Neuronal stem cell (in vitro differentiated cells): Measurements from ENCODE around the gene ATP6V1B1.

Source experiments
- DNase-seq: peaks from one replicate; pipeline ENCODE4 v3.0.0-alpha.2; 2013; ENCODE audit warnings: low spot score
- H2AFZ ChIP-seq: one replicate; pipeline ENCODE4 v1.6.1; 2013; ENCODE audit warnings: mild to moderate bottlenecking, low read length, inconsistent platforms
- H2AK5ac ChIP-seq: 2 replicates; pipeline ENCODE4 v1.6.1; 2013; ENCODE audit warnings: low read depth, mild to moderate bottlenecking, inconsistent platforms, low read length, moderate library complexity, mixed read lengths
- H2BK120ac ChIP-seq: 2 replicates; pipeline ENCODE4 v1.6.1; 2013; ENCODE audit warnings: low read depth, mild to moderate bottlenecking, inconsistent platforms, low read length, moderate library complexity, mixed read lengths
- H2BK12ac ChIP-seq: one replicate; pipeline ENCODE4 v1.6.1; 2013; ENCODE audit warnings: low read length, inconsistent platforms
- H2BK15ac ChIP-seq: 2 replicates; pipeline ENCODE4 v1.6.1; 2013; ENCODE audit warnings: mild to moderate bottlenecking, low read length, inconsistent platforms, mixed read lengths
- H2BK5ac ChIP-seq: one replicate; pipeline ENCODE4 v1.6.1; 2013; ENCODE audit warnings: inconsistent platforms, mild to moderate bottlenecking, low read length, moderate library complexity
- H3K14ac ChIP-seq: one replicate; pipeline ENCODE4 v1.6.1; 2013; ENCODE audit warnings: low read length, inconsistent platforms
- H3K18ac ChIP-seq: 2 replicates; pipeline ENCODE4 v1.6.1; 2013; ENCODE audit warnings: low read length, inconsistent platforms
- H3K23ac ChIP-seq: 2 replicates; pipeline ENCODE4 v1.6.1; 2013; ENCODE audit warnings: low read depth, mild to moderate bottlenecking, mixed read lengths, low read length, inconsistent platforms; ENCODE audit not compliant: poor library complexity
- H3K27ac ChIP-seq: replicated peaks from 3 replicates; pipeline ENCODE4 v1.5.1; 2013; ENCODE audit warnings: low read length, inconsistent platforms
- H3K27me3 ChIP-seq, 3 experiments: 2 replicates each; pipeline ENCODE4 v1.6.1; 2013; ENCODE audit warnings: low read length in 3 of 3, mild to moderate bottlenecking in 2 of 3, inconsistent platforms in 1 of 3, low read depth in 1 of 3, mixed read lengths in 1 of 3, moderate library complexity in 1 of 3; ENCODE audit not compliant: control insufficient read depth in 3 of 3, insufficient read depth in 3 of 3
- H3K36me3 ChIP-seq, 2 donors: replicated peaks in 1 of 2; 2 replicates each; pipeline ENCODE4 v1.6.1; 2013; ENCODE audit warnings: low read length in 2 of 2; ENCODE audit not compliant: control insufficient read depth in 2 of 2, insufficient read depth in 2 of 2
- H3K4ac ChIP-seq: 2 replicates; pipeline ENCODE4 v1.6.1; 2013; ENCODE audit warnings: inconsistent platforms, mild to moderate bottlenecking, low read length, moderate library complexity
- H3K4me1 ChIP-seq, 2 donors: 1 replicate in 1 of 2; 2 replicates in 1 of 2; pipeline ENCODE4 v1.6.1; 2013; ENCODE audit warnings: low read length in 2 of 2, low read depth in 1 of 2; ENCODE audit not compliant: control insufficient read depth in 2 of 2, insufficient read depth in 1 of 2
- H3K4me2 ChIP-seq: one replicate; pipeline ENCODE4 v1.6.1; 2013; ENCODE audit warnings: mild to moderate bottlenecking, low read length, inconsistent platforms; ENCODE audit not compliant: insufficient read depth, poor library complexity, severe bottlenecking
- H3K4me3 ChIP-seq, 2 donors: 2 replicates each; pipeline ENCODE4 v1.5.1; 2013; ENCODE audit warnings: low read length in 2 of 2, mild to moderate bottlenecking in 2 of 2, inconsistent platforms in 1 of 2, moderate library complexity in 1 of 2
- H3K79me1 ChIP-seq: one replicate; pipeline ENCODE4 v1.6.1; 2013; ENCODE audit warnings: low read depth, mild to moderate bottlenecking, inconsistent platforms, low read length, moderate library complexity
- H3K9ac ChIP-seq: one replicate; pipeline ENCODE4 v1.6.1; 2013; ENCODE audit warnings: mild to moderate bottlenecking, low read depth, low read length, inconsistent platforms; ENCODE audit not compliant: poor library complexity
- H3K9me3 ChIP-seq, 2 donors: replicated peaks in 1 of 2; 2 replicates each; pipeline versions ENCODE3 to v1.6.1; 2013; ENCODE audit warnings: low read length in 2 of 2, mild to moderate bottlenecking in 2 of 2, inconsistent platforms in 1 of 2, low read depth in 1 of 2, mixed read lengths in 1 of 2, moderate library complexity in 1 of 2; ENCODE audit not compliant: control insufficient read depth in 2 of 2, insufficient read depth in 1 of 2
- H4K8ac ChIP-seq: one replicate; pipeline ENCODE4 v1.6.1; 2013; ENCODE audit warnings: low read depth, mild to moderate bottlenecking, inconsistent platforms, low read length, moderate library complexity
- H4K91ac ChIP-seq: one replicate; pipeline ENCODE4 v1.6.1; 2013; ENCODE audit warnings: low read length, low read depth, mild to moderate bottlenecking, inconsistent platforms; ENCODE audit not compliant: poor library complexity
- WGBS, 2 donors: extraction: QIAGEN DNeasy Blood & Tissue Kit; methylation state at CpG; one replicate each; pipeline ENCODE4 v1.1.7; 2013; ENCODE audit warnings: missing lambda C conversion rate in 2 of 2, mixed read lengths in 1 of 2; ENCODE audit not compliant: insufficient read length in 2 of 2, insufficient replicate concordance in 1 of 2; ENCODE audit errors: extremely low coverage in 2 of 2; 5-methylcytosine and 5-hydroxymethylcytosine counted together

Gene ATP6V1B1

DNA sequence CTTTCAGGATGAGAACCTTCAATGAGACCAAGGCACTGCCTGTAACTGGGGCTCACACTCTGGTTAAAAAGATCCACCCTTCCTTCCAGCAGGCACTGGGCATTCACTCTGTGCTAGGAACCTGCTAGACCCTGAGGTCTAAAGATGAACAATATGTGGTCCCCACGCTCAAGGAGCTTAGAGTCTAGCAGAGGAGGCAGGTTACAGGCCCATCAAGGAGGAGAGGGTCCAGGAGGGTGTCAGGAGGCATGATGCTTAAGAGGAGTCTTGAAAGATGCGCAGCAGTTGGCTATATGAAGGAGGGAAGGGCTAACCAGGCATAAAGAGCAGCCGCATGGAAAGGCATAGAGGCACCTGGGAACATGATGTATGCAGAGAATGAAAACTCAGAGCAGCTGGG is 47.3 kb downstream of the ATP6V1B1 start:
- H3K9ac ChIP-seq = no peak overlapping the region
- no peak overlapping the region for H2AK5ac ChIP-seq
- DNase-seq = no peak
- no peak overlapping the region for H2BK15ac ChIP-seq
- H3K4me2 ChIP-seq = no peak overlapping the region
- H2AFZ ChIP-seq = no peak overlapping the region
- no peak overlapping the region for H3K4me3 ChIP-seq
- H3K4me1 ChIP-seq = peaks cover 1 to 2% of the 10 kb centered on the region in 2 donors
- H3K18ac ChIP-seq = no peak overlapping the region
- peaks cover 0 to 7% (median 0%) of the 10 kb centered on the region in 3 experiments for H3K27me3 ChIP-seq
- WGBS, 2 donors = no CpG with 5 or more reads among the region's 3 CpGs
- no peaks in the 10 kb centered on the region for H3K79me1 ChIP-seq
- H4K8ac ChIP-seq = no peak overlapping the region
- no peak overlapping the region for H3K23ac ChIP-seq
- H2BK5ac ChIP-seq = no peak overlapping the region
- no peak overlapping the region for H2BK120ac ChIP-seq
- peaks cover 4 to 36% of the 10 kb centered on the region in 2 donors for H3K36me3 ChIP-seq
- no peak overlapping the region for H3K27ac ChIP-seq
- no peak overlapping the region for H4K91ac ChIP-seq
- no peak overlapping the region for H3K4ac ChIP-seq
- H2BK12ac ChIP-seq = no peak overlapping the region
- no peak overlapping the region for H3K14ac ChIP-seq
- H3K9me3 ChIP-seq = no peaks in the 10 kb centered on the region

DNA sequence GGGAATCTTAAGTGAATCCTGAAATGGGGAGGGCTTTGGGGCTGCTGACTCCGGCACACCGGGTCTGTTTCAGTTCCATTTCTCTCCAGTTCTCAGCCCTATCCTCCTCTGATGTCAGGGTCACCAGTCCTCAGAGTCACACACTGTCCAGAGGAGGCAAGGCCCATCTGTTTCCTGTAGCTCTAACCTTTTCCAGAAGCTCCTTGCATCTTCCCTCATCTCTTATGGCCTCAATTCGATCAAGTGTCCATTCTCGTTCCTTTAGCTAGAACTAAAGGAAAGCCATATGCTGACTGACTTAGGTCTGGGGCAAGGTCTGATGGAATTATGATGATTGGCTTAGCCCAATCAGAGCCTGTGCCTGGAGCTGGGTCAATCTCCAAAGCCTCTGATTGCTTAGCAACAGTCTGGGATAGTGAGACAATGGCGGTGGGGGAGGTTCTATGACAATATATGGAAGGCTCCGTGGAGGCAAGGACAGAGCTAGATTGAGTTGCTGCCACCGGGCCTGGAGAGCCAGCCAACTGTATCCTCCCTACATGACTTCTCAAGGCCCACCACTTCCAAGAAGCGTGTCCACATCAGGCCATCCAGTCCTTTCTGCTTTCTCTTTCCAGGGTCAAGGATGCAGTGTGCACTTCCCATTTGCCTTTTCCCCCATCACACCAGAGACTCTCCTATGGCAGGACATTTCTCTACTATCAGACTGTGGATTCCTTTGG is 48.0 kb downstream of the ATP6V1B1 start:
- H3K23ac ChIP-seq = no peak overlapping the region
- WGBS, 2 donors = no CpG with 5 or more reads among the region's 8 CpGs
- H3K14ac ChIP-seq = no peak overlapping the region
- no peaks in the 10 kb centered on the region for H3K79me1 ChIP-seq
- no peak overlapping the region for H3K9ac ChIP-seq
- H2AFZ ChIP-seq = no peak overlapping the region
- no peak overlapping the region for H4K91ac ChIP-seq
- H2BK5ac ChIP-seq = no peak overlapping the region
- no peak overlapping the region for H2BK12ac ChIP-seq
- no peak for DNase-seq
- H2AK5ac ChIP-seq = no peak overlapping the region
- H3K4me1 ChIP-seq = peaks cover 0 to 2% of the 10 kb centered on the region in 2 donors
- H3K27ac ChIP-seq = no peak overlapping the region
- no peak overlapping the region for H3K4ac ChIP-seq
- no peak overlapping the region for H3K4me2 ChIP-seq
- no peak overlapping the region for H2BK120ac ChIP-seq
- no peak overlapping the region for H3K18ac ChIP-seq
- no peak overlapping the region for H3K4me3 ChIP-seq
- peaks cover 0 to 7% (median 0%) of the 10 kb centered on the region in 3 experiments for H3K27me3 ChIP-seq
- H4K8ac ChIP-seq = no peak overlapping the region
- H3K36me3 ChIP-seq = peaks cover 11 to 43% of the 10 kb centered on the region in 2 donors
- H2BK15ac ChIP-seq = no peak overlapping the region
- no peaks in the 10 kb centered on the region for H3K9me3 ChIP-seq

- Histone ChIP-seq H2AK5ac (no peak overlapping the region), H3K9ac (no peak overlapping the region), H3K4ac (no peak overlapping the region), H2BK120ac (no peak overlapping the region), H3K79me1 (no peaks in the 10 kb centered on the region), H3K9me3 (no peaks in the 10 kb centered on the region), H4K8ac (no peak overlapping the region), H2BK15ac (no peak overlapping the region), H3K14ac (no peak overlapping the region), H2BK12ac (no peak overlapping the region), H3K4me3 (no peak overlapping the region), H3K18ac (no peak overlapping the region), H3K36me3 (peaks cover 16 to 49% of the 10 kb centered on the region in 2 donors), H2AFZ (no peak overlapping the region), H4K91ac (no peak overlapping the region), H3K27ac (no peak overlapping the region), H3K23ac (no peak overlapping the region), H2BK5ac (no peak overlapping the region), H3K4me1 (peaks cover 0 to 1% of the 10 kb centered on the region in 2 donors), H3K27me3 (peaks cover 0 to 5% (median 0%) of the 10 kb centered on the region in 3 experiments), H3K4me2 (no peak overlapping the region)
- DNase-seq = no peak
- WGBS, 2 donors = no CpG with 5 or more reads among the region's 3 CpGs
Measured at GRCh38 chr2:70984228-70984575, 48.5 kb downstream of the ATP6V1B1 start.

- DNase-seq = no peak
- H3K14ac ChIP-seq = no peak overlapping the region
- no peak overlapping the region for H2BK12ac ChIP-seq
- no peak overlapping the region for H2AFZ ChIP-seq
- no peaks in the 10 kb centered on the region for H3K4me1 ChIP-seq
- no CpG with 5 or more reads among the region's 32 CpGs for WGBS, 2 donors
- no peak overlapping the region for H3K4ac ChIP-seq
- peaks cover 18 to 54% of the 10 kb centered on the region in 2 donors for H3K36me3 ChIP-seq
- no peak overlapping the region for H2AK5ac ChIP-seq
- no peaks in the 10 kb centered on the region for H3K9me3 ChIP-seq
- no peak overlapping the region for H3K4me3 ChIP-seq
- no peak overlapping the region for H3K18ac ChIP-seq
- peaks cover 0 to under 1% (median 0%) of the 10 kb centered on the region in 3 experiments for H3K27me3 ChIP-seq
- peak overlapping the region; percentile 9 for H3K23ac ChIP-seq
- no peak overlapping the region for H2BK120ac ChIP-seq
- no peak overlapping the region for H2BK5ac ChIP-seq
- H2BK15ac ChIP-seq = no peak overlapping the region
- H4K8ac ChIP-seq = no peak overlapping the region
- H3K79me1 ChIP-seq = no peaks in the 10 kb centered on the region
- H3K9ac ChIP-seq = no peak overlapping the region
- H3K4me2 ChIP-seq = no peak overlapping the region
- H4K91ac ChIP-seq = no peak overlapping the region
- H3K27ac ChIP-seq = no peak overlapping the region
Measured at GRCh38 chr2:70984576-70985282, 49.0 kb downstream of the ATP6V1B1 start.
